Neutrophil (primary cell): ENCODE results near the gene MFSD1.

ENCODE experiments used
- H3K27ac ChIP-seq: fragments of 200-600 bp; sonication (generic); 2 replicates; pipeline ENCODE4 v1.5.1; 2016; ENCODE audit warnings: mild to moderate bottlenecking, moderate library complexity
- H3K27me3 ChIP-seq: fragments of 200-600 bp; sonication (generic); 2 replicates; pipeline ENCODE4 v1.6.0; 2016; ENCODE audit warnings: mild to moderate bottlenecking
- H3K36me3 ChIP-seq: fragments of 200-600 bp; sonication (generic); 2 replicates; pipeline ENCODE4 v1.5.1; 2017
- H3K4me1 ChIP-seq, 2 experiments: fragments of 200-600 bp in 1 of 2; sonication (generic) in 1 of 2; 1 replicate in 1 of 2; 2 replicates in 1 of 2; pipeline versions ENCODE4 v1.5.1 to v1.6.1; 2013 to 2016; ENCODE audit warnings: low read depth in 1 of 2, low read length in 1 of 2, mild to moderate bottlenecking in 1 of 2, moderate library complexity in 1 of 2; ENCODE audit not compliant: control insufficient read depth in 1 of 2, insufficient read depth in 1 of 2
- H3K4me3 ChIP-seq, 2 experiments: fragments of 200-600 bp in 1 of 2; sonication (generic) in 1 of 2; 1 replicate in 1 of 2; 2 replicates in 1 of 2; pipeline ENCODE4 v1.5.1; 2013 to 2016; ENCODE audit warnings: low read depth in 1 of 2, low read length in 1 of 2, mild to moderate bottlenecking in 1 of 2, moderate library complexity in 1 of 2
- H3K9me3 ChIP-seq: fragments of 200-600 bp; sonication (generic); 2 replicates; pipeline ENCODE4 v1.5.1; 2016
- TF ChIP-seq, protein P1 (sequence below): fragments of 200-600 bp; sonication (generic); IDR thresholded peaks from 2 replicates; pipeline ENCODE4 v1.5.1; 2016; ENCODE audit warnings: antibody characterized with exemption

Gene MFSD1

DNA sequence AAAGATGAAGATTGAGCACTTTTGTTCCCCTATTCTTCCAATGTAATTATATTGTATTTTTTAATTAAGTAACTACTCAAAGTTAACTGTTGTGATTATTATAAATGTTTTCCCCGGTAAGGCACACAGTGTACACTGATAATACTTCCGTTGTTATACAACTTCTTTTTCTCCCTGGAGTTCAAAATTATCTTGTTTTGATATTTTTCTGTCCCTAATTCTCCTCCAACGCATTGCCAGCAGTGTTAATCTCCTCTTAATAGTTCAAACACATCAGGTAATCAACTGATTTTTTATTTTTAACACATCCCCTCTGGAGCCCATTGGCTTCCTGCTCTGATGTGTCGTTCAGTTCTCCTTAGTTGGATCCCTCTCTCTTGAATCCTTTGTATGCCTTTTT, 32.3 kb upstream of the MFSD1 start:
- TF ChIP-seq, protein P1, sequence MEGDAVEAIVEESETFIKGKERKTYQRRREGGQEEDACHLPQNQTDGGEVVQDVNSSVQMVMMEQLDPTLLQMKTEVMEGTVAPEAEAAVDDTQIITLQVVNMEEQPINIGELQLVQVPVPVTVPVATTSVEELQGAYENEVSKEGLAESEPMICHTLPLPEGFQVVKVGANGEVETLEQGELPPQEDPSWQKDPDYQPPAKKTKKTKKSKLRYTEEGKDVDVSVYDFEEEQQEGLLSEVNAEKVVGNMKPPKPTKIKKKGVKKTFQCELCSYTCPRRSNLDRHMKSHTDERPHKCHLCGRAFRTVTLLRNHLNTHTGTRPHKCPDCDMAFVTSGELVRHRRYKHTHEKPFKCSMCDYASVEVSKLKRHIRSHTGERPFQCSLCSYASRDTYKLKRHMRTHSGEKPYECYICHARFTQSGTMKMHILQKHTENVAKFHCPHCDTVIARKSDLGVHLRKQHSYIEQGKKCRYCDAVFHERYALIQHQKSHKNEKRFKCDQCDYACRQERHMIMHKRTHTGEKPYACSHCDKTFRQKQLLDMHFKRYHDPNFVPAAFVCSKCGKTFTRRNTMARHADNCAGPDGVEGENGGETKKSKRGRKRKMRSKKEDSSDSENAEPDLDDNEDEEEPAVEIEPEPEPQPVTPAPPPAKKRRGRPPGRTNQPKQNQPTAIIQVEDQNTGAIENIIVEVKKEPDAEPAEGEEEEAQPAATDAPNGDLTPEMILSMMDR, result no peak
- H3K9me3 ChIP-seq, result no peaks in the 10 kb centered on the region
- H3K36me3 ChIP-seq, result no peaks in the 10 kb centered on the region
- H3K27me3 ChIP-seq, result no peaks in the 10 kb centered on the region
- H3K4me3 ChIP-seq, result no peak overlapping the region
- H3K4me1 ChIP-seq, result no peaks in the 10 kb centered on the region
- no peak overlapping the region for H3K27ac ChIP-seq

DNA sequence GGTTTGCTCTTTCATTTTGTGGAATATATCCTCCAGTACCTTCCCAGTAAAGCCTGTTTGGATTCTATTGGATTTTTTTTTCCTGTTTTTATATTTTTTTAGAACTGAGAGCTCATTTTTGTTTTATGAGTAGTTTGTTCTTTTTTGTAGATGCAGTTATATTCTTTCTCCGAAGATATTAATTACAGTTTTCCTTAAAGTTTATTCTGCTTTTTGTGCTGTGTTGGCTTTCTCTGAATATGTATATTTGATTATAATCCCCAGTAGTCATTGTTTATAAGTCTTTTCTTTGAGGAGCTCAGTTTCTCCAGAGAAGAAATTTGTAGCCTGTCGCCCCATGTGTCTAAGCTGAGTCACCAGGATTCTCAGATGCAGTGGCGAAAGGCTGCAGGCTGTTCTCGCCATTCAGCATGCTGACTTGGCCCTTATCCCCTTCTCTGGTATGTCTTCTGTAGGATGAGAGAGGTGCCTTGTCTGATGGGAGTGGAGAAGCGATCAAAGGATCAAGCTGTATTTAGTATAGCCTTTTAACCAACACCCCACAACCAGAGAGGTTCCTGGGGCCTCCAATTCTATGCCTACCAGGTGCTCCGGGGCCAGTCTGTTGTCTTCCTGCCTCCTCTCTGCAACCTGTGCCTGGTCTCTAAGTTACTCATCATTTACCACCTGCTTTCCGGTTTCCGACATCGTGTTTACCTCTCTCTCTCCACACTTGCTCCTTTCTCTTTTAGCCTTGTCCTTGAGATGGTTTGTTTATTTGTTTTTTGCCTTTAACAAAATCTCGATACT, 31.7 kb upstream of the MFSD1 start:
- Histone ChIP-seq H3K4me1 (no peaks in the 10 kb centered on the region), H3K4me3 (no peak overlapping the region), H3K27ac (no peak overlapping the region)

DNA sequence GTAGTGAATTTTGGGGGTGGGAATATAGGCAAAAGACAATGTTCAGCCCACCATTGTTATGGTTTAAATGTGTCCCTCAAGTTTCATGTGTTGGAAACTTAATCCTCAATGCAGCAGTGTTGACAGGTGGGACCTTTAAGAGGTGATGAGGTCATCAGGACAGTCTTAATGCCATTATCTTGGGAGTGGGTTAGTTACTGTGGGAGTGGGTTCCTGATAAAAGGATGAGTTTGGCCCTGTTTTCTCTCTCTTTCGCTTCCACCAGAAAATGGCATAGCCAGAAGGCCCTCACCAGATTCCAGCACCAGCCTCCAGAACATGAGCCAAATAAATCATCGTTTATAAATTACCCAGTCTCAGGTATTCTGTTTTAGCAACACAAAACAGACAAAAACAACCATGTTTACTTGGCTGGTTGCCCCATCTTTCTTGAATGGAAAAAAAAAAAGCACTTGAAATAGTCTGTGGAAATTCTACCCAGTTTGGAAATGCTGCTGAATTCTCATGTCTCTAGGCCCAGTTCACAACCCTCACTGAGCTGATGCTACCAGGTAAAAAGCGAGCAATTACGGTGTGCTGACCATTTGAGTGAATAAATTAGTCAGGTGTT, 31.0 kb upstream of the MFSD1 start:
- Histone ChIP-seq H3K27me3 (no peaks in the 10 kb centered on the region), H3K36me3 (no peaks in the 10 kb centered on the region), H3K9me3 (no peaks in the 10 kb centered on the region), H3K27ac (no peak overlapping the region), H3K4me1 (no peaks in the 10 kb centered on the region), H3K4me3 (no peak overlapping the region)
- TF ChIP-seq, protein P1, result no peak

More for the DNA sequence above, 31.7 kb upstream of the MFSD1 start:
- Histone ChIP-seq H3K36me3 (no peaks in the 10 kb centered on the region), H3K27me3 (no peaks in the 10 kb centered on the region), H3K9me3 (no peaks in the 10 kb centered on the region)
- TF ChIP-seq, protein P1, result no peak

DNA sequence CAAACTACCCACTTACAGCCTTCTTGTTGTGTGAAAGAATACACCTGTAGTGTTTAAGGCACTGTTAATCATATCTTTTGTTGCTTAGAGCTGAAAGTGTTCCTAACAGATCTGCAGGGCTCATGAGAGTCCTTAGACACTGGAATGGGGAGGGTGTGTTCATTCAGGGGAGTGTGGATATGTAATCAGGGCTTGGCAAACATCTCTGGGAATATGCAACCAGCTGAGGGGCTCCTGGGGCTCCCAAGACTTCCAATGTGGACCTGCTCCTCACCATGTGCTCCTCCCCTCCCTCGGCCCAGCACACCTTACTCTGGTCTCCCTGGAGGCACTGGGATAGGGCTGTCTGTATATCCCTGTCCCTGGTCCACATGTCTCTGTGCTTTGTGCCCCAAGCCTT, 30.3 kb upstream of the MFSD1 start:
- Histone ChIP-seq H3K4me1 (no peaks in the 10 kb centered on the region), H3K4me3 (no peak overlapping the region), H3K36me3 (no peaks in the 10 kb centered on the region), H3K9me3 (no peaks in the 10 kb centered on the region), H3K27me3 (no peaks in the 10 kb centered on the region), H3K27ac (no peak overlapping the region)
- TF ChIP-seq, protein P1, result no peak

DNA sequence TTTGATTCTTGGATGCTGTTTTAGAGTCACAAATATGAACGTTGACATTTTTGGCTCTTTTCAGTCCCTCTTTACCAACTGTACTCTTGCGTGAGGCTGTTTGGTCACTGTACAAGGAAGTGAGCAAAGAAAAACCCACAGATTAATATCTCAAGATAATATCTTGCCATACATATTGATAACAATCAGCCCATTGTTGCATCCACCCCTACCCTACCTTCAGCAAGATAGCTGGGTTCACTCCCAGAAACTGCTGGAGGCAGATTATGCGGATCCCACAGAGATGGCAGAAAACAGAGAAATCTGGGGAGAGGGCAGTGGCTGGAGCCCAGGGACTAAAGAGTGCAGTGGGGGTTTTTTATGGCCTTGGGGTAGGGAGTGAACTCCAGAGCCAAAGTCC, 29.9 kb upstream of the MFSD1 start:
- TF ChIP-seq, protein P1, result no peak
- H3K27me3 ChIP-seq, result no peaks in the 10 kb centered on the region
- no peaks in the 10 kb centered on the region for H3K36me3 ChIP-seq
- no peak overlapping the region for H3K4me3 ChIP-seq
- no peaks in the 10 kb centered on the region for H3K4me1 ChIP-seq
- H3K27ac ChIP-seq, result no peak overlapping the region
- no peaks in the 10 kb centered on the region for H3K9me3 ChIP-seq
